GM12865 (cell line): Measurements from ENCODE around the gene TSPAN14.

Source experiments
- DNase-seq: peaks from one replicate; pipeline ENCODE4 v3.0.0; 2010; ENCODE audit warnings: low read depth
- H3K4me3 ChIP-seq: 2 replicates; pipeline ENCODE4 v1.5.1; 2011; ENCODE audit warnings: mild to moderate bottlenecking, low read depth, low read length, control low read depth
- TF ChIP-seq, protein P1 (sequence below): IDR thresholded peaks from 2 replicates; pipeline ENCODE4 v1.5.1; 2011; ENCODE audit warnings: low read length, control low read depth, low read depth, inconsistent platforms; ENCODE audit not compliant: insufficient read depth; ENCODE audit errors: missing control alignments

Gene TSPAN14

DNA sequence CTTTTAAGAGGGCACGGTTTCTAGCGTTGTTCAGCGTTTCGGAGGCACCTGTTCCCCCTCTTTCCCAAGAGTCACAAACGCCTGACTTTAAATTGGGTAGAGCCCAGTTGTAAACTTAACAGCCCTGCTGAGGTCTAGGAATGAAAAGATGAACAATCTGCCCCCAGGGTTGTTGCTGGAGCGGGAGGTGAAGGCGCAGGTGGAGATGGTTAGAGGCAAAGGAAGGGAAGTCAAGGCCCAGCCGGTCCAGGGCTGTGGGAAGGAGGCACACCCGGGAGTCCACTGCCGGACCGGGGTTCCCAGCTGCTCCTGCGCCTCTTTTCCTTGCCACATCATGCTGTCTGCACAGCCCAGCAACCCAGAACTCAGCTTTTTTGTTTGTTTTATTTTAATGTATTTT lies 45.0 kb upstream of the TSPAN14 start:
- no peak for DNase-seq
- TF ChIP-seq, protein P1, sequence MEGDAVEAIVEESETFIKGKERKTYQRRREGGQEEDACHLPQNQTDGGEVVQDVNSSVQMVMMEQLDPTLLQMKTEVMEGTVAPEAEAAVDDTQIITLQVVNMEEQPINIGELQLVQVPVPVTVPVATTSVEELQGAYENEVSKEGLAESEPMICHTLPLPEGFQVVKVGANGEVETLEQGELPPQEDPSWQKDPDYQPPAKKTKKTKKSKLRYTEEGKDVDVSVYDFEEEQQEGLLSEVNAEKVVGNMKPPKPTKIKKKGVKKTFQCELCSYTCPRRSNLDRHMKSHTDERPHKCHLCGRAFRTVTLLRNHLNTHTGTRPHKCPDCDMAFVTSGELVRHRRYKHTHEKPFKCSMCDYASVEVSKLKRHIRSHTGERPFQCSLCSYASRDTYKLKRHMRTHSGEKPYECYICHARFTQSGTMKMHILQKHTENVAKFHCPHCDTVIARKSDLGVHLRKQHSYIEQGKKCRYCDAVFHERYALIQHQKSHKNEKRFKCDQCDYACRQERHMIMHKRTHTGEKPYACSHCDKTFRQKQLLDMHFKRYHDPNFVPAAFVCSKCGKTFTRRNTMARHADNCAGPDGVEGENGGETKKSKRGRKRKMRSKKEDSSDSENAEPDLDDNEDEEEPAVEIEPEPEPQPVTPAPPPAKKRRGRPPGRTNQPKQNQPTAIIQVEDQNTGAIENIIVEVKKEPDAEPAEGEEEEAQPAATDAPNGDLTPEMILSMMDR: no peak
- H3K4me3 ChIP-seq: peak overlapping the region; percentile 81

DNA sequence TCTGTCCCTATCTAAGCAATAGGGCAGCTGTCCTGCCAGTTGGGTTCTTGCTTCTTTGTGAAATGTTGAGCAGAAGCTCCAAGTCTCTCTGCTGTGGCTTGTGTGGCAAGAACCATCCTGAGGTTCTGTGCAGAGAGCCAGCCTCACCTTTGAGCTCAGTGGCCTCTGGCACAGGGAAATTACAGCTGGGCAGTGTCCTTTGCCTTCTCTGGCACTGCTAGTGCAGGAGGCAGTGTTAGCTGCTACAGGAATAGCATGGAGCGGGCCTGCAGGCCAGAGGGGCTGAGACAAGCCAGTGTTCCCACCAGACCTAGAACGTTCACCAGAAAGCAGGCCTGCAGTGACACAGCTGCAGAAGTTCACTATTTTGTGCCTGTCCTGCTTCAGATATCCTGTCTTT lies 44.0 kb upstream of the TSPAN14 start:
- TF ChIP-seq, protein P1: no peak
- H3K4me3 ChIP-seq: no peak overlapping the region
- DNase-seq: no peak

DNA sequence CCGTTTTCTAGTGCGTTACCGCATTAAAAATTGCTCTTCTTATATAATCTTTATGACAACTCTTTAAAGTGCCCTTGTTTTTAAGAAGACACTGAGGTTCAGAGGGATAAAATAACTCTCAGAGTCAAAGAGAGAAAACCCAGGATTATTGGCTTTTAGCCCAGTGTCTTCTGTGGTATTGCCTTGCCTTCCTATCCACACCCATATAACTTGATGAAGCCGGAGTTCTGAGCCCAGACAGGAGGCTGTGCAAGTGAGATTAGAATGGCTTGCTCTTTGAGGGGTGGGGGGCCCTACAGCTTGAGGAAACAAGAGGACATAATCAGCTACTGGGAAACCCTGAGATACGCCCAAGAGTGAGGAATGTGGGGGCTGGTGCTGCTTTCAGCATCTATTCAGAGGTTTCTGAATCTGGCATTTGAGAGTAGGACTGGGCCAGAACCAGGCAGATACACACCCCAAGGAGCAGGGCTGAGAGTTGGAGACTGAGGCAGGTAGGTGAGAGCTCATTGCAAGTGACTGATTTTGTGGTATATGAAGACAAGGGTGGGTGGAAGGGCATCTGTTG lies 43.4 kb upstream of the TSPAN14 start:
- DNase-seq: no peak

DNA sequence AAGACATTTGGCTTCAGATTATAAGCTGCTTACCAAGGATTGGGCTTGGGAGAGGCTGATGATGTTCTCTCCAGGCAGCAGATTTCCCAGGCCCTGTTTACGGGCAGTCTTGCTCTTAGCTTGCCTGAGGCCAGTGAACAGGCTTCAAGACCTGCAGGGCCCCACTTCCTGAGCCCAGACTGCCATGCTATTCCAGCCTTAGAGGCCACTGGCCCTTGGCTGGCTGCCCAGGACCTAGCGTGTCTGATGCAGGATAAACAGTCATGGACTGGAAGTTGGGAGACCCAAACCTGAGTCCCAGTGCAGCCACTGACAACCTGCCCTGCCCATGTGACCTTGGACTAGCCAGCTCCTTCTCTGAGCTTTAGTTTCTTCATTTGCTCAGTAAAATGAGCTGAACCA lies 42.8 kb upstream of the TSPAN14 start:
- no peak for DNase-seq

More for the DNA sequence above, 43.4 kb upstream of the TSPAN14 start:
- H3K4me3 ChIP-seq: no peak overlapping the region
- TF ChIP-seq, protein P1: no peak

DNA sequence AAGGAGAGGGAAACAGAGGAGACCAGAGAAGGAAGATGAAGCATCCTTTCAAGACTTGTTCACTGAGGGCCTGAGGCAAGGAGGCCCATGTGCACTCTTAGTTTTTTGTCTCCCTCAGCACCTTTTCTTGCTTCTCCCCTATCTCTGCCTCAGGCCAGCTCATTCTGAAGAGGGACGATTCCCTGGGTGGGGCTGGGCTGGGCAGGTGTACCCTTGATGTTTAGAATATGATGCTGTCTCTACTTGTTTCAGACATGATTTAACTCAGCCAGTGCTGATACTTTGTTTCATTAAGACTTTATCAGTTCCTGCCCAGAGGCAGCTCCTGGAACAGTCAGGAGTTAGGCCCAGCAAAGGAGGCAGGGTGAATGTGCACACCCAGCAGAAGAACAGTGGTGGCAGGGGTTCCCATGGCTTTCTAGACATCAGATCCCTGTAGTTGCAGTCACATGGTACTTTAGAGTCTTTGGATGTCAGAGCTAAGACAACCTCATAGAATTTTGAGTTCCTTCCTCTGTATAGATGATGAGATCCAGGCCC lies 42.4 kb upstream of the TSPAN14 start:
- no peak for DNase-seq
- no peak overlapping the region for H3K4me3 ChIP-seq
- TF ChIP-seq, protein P1: no peak

More for the DNA sequence above, 42.8 kb upstream of the TSPAN14 start:
- H3K4me3 ChIP-seq: no peak overlapping the region
- TF ChIP-seq, protein P1: no peak

DNA sequence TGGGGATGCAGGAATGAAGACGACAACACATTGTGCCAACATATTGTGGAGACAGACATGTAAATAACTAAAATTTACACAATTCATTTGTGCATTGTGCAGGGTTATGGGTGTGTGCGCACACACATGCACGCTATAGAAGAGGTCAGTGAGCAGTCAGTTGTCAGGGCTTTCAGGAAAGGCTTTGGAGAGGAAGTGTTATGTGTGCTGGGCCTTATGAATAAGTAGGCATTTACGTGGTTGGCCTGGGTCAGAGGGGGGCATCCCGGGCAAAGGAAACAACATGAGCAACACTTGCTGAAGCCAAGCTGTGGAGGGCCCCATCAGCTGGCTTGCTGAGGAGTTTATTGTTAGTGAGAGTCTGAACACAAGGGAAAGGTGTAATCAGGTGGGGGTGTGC lies 41.6 kb upstream of the TSPAN14 start:
- DNase-seq: no peak
- TF ChIP-seq, protein P1: no peak
- no peak overlapping the region for H3K4me3 ChIP-seq
